Ovary (tissue), 3 donors: ENCODE data around the gene GSTT4.

Experiments
- CTCF ChIP-seq, 3 donors: fragments of 450-650 bp in 2 of 3; fragments of 200-600 bp in 1 of 3; IDR thresholded peaks; one replicate each; pipeline versions ENCODE4 v1.5.1 to v1.8.0; 2016 to 2022; ENCODE audit warnings: antibody characterized with exemption in 3 of 3, mild to moderate bottlenecking in 1 of 3
- EP300 ChIP-seq: sonication (generic); formaldehyde crosslinking; IDR thresholded peaks from one replicate; pipeline ENCODE4 v1.6.1; 2017; ENCODE audit warnings: antibody characterized with exemption
- POLR2A ChIP-seq: fragments of 450-650 bp; IDR thresholded peaks from one replicate; pipeline ENCODE4 v1.6.1; 2017; ENCODE audit warnings: antibody characterized with exemption, mild to moderate bottlenecking, moderate library complexity
- donor health status: DM: no; HTN: no; CAD: no.

GRCh38 chr22:24016156-24016555 lies 10.9 kb upstream of the GSTT4 start:
- TF ChIP-seq CTCF (IDR thresholded peaks at IDR 0.05): no peak
- no peak for TF ChIP-seq EP300
- TF ChIP-seq POLR2A: no peak
